Sigmoid colon (tissue), 4 donors: ENCODE data around the gene TMTC1.

Experiments
- POLR2A ChIP-seq, 2 donors: fragments of 450-650 bp; IDR thresholded peaks; one replicate each; pipeline ENCODE4 v1.6.1; 2016; ENCODE audit warnings: antibody characterized with exemption in 2 of 2, mild to moderate bottlenecking in 2 of 2, moderate library complexity in 2 of 2
- POLR2AphosphoS5 ChIP-seq, 4 donors: sonication (generic); formaldehyde crosslinking; IDR thresholded peaks; one replicate each; pipeline ENCODE4 v1.6.1; 2017; ENCODE audit warnings: antibody characterized with exemption in 4 of 4
- TF ChIP-seq, protein P1 (sequence below), 4 experiments: fragments of 450-650 bp in 3 of 4; fragments of 200-600 bp in 1 of 4; IDR thresholded peaks; one replicate each; pipeline ENCODE4 v1.5.1; 2016 to 2019; ENCODE audit warnings: antibody characterized with exemption in 4 of 4, mild to moderate bottlenecking in 3 of 4, moderate library complexity in 2 of 4

DNA sequence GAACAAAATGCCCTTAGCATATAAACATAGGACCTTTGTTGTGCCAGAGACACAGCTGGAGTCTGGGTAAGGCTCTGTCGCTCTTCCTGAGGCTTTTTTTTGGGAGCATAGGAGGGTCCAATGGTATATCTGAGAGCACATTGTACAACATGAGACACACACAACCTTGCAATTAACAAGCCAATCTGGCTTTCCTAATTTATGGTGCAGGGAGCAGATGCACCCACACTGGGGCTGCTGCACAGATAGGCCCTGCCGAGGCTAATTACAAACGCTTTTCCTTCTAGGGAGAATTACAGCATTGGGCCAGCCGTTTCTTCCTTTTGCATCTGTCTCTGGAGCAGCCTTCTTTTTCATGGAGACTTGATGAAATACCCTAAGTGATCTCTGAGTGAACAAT lies 211.3 kb downstream of the TMTC1 start:
- TF ChIP-seq, protein P1, sequence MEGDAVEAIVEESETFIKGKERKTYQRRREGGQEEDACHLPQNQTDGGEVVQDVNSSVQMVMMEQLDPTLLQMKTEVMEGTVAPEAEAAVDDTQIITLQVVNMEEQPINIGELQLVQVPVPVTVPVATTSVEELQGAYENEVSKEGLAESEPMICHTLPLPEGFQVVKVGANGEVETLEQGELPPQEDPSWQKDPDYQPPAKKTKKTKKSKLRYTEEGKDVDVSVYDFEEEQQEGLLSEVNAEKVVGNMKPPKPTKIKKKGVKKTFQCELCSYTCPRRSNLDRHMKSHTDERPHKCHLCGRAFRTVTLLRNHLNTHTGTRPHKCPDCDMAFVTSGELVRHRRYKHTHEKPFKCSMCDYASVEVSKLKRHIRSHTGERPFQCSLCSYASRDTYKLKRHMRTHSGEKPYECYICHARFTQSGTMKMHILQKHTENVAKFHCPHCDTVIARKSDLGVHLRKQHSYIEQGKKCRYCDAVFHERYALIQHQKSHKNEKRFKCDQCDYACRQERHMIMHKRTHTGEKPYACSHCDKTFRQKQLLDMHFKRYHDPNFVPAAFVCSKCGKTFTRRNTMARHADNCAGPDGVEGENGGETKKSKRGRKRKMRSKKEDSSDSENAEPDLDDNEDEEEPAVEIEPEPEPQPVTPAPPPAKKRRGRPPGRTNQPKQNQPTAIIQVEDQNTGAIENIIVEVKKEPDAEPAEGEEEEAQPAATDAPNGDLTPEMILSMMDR (IDR thresholded peaks at IDR 0.05), result no peak
- TF ChIP-seq POLR2AphosphoS5 (IDR thresholded peaks at IDR 0.05) (no peak), POLR2A (IDR thresholded peaks at IDR 0.05) (no peak)
